ENCODE results near the gene HUS1B. TPM values are rescaled to one million over a fixed set of nuclear protein-coding genes. Genes with fewer than 3 reads are reported as not detected.
"Not testable (repeated sequence)": the region's sequence is repeated elsewhere in the genome, so short reads cannot be mapped to it uniquely, and the experiment has no call there.

The HUS1B gene
- total RNA-seq, 1 experiment from 2014 or later, result 0.15 TPM

GRCh38 chr6:679282-679681 is 22.4 kb upstream of the HUS1B start:
- DNase-seq (ENCODE audit: low read depth), result no peak

DNA sequence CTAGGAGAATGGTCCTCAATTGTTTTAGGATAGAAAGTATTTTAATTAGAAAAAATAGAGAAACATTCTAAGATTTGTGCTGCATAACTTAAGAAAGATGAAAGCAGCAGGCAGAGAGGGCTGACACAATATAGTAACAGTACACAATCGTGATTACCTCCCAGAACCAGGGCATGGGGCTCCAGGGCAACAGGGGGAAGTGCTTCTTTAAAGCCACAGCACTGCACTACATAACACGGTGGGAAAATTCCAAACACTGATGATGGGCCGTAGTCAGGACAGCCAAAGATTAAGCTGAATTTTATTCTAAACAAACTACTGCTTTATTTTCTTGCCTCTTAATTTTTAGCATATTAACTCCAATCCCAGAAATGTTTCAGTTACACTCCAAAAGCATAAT is 21.6 kb upstream of the HUS1B start:
- DNase-seq (ENCODE audit: low read depth), result no peak

DNA sequence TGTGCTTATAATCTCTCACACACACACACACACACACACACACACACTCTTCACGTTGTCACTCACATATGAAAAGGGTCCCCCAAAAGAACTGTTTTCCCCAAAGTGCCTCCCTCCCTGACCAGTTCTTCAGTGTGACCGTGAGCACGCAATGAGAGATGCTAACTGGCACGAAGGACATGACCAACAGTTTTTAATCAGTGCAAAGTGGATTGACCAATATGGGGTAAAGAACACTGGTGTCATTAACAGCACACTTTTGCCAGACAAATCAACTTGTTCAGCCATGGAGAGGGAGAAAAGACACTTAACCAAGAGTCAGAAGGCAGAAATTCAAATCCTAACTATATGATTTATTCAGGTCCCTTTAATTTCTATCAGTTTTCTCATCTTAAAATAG is 21.0 kb upstream of the HUS1B start:
- no peak for DNase-seq (ENCODE audit: low read depth)

- no peak for DNase-seq (ENCODE audit: low read depth)
Measured at GRCh38 chr6:674956-675355, 18.1 kb upstream of the HUS1B start.

GRCh38 chr6:674406-674805 is 17.5 kb upstream of the HUS1B start:
- DNase-seq (ENCODE audit: low read depth), result no peak

GRCh38 chr6:667253-667927 is 10.5 kb upstream of the HUS1B start:
- no peak for DNase-seq (ENCODE audit: low read depth)

- DNase-seq (ENCODE audit: low read depth), result no peak
Measured at GRCh38 chr6:665403-666267, 8.7 kb upstream of the HUS1B start.

GRCh38 chr6:663788-664187 is 6.9 kb upstream of the HUS1B start:
- not testable (repeated sequence) for DNase-seq (ENCODE audit: low read depth)

DNA sequence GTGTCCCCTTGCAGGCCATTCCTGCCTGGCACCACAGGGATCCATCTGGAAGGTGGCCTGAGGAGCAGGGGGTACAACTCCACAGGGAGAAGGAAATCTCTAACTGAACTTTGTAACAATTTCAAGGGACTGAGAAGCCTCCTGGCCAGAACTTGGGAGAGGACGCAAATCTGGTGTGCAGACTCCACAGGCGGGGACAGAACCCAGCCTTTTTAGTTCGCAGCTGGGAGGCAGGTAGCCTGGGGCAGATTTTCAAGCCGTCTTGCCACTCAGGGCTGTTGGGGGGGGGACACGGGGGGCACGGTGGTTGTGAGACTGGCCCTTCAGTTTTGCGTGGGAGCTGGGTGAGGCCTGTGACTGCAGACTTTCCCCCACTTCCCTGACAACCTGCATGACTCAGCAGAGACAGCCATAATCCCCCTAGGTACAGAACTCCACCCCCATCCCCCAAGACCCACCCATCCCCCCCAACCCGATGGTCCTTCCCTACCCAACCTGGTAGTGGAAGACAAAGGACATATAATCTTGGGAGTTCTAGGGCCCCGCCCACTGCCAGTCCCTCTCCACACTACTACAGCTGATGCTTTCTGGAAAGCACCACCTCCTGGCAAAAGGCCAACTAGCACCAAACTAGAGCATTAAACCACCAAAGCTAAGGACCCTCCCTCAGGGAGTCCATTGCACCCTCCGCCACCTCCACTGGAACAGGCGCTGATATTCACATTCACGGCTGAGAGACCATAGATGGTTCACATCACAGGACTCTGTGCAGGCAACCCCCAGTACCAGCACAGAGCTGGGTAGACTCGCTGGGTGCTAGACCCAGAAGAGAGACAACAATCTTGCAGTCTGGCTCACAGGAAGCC is 3.0 kb upstream of the HUS1B start:
- no peak for DNase-seq (ENCODE audit: low read depth)

DNA sequence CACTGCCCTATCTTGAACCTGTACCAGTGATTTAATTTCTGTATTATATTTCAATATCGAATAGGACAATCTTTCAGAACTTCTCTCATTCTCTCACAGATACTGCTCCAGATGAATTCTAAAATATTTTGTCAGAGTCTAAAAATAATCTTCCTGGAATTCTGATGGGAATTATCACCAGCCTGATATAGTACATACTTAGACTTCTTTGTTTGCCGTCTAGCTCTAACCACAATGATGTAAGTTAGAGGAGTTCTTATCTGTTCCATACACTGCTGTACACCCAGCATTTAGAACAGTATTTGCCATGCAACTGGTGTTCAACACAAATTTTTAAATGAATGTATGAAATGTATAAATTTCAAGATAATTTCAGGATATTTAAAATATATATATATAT is 1.3 kb upstream of the HUS1B start:
- no peak for DNase-seq (ENCODE audit: low read depth)

- no peak for DNase-seq (ENCODE audit: low read depth)
Measured at GRCh38 chr6:657743-658142, 843 bp upstream of the HUS1B start.

GRCh38 chr6:654136-654535 is 2.8 kb downstream of the HUS1B start:
- peak; percentile 22 for DNase-seq (ENCODE audit: low read depth)

DNA sequence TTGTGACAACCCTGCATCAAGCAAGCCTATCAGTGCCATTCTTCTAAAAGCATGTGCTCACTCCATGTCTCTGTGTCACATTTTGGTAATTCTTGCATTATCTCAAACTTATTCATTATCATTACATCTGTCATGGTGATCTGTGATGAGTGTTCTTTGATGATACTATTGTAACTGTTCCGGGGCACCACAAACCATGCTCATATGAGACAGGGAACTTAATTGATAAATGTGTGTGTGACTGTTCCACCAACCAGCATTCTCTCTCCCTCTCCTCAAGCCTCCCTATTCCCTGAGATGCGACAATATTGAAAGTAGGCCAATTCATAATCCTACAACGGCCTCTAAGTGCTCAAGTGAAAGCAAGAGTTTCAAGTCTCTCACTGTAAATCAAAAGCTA is 4.0 kb downstream of the HUS1B start:
- DNase-seq (ENCODE audit: low read depth), result no peak

DNA sequence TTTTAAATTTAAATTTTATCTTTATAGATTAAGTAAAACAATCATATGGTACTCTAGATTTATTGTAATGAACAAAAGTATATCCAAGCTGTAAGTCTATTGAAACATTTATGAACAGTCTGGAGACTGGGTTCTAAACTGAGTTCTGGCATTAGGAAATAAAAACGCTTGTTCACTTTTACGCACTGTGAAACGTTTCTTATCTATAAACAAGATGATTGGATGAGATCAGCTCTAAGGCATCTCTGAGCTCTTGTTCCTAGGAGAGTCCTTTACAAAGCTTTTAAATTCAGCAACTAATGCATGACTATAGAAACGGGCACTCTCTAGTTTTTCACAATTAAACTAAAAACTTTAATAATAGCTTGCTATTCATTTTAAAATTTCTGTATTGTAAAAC is 6.8 kb downstream of the HUS1B start:
- DNase-seq (ENCODE audit: low read depth), result no peak

- DNase-seq (ENCODE audit: low read depth), result no peak
Measured at GRCh38 chr6:642805-643204, 14.1 kb downstream of the HUS1B start.

- no peak for DNase-seq (ENCODE audit: low read depth)
Measured at GRCh38 chr6:641225-641985, 15.5 kb downstream of the HUS1B start.

- DNase-seq (ENCODE audit: low read depth), result no peak
Measured at GRCh38 chr6:636488-636887, 20.4 kb downstream of the HUS1B start.

DNA sequence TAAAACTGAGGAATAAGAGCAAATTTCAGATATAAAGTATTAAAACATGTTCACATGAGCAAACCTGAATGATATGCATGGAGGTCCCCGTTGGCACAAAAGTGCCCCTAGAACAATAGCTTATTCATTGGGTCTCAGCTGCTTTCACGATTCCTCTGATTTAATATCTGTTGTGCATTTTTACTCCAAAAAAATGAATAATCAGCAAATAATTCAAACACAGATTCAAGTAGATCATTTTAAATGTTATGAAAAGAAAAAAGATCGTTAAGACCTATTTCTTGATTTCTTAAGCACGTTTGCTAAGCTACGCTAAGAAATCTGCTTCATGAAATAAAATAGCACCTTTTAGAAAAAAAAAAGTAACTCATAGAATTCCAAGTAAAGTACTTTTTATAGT is 21.7 kb downstream of the HUS1B start:
- no peak for DNase-seq (ENCODE audit: low read depth)

DNA sequence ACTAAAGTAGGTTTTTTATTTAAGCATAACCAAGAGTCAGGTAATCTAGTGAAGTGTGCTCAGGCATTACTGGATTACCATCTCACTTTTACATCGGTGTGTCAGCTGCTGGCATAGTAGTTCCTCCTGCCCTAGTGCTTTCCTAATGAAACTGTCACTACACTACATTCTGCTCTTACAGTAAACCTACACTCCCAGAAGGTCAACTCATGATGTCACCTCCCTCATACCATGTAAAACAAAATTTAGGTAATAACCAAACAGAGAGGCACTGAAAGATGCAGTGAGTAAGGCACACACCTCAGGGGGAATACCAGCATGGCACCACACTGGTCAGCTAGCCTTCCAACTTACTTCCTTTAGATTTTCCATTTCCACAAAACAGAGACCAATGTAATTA is 23.3 kb downstream of the HUS1B start:
- no peak for DNase-seq (ENCODE audit: low read depth)

DNA sequence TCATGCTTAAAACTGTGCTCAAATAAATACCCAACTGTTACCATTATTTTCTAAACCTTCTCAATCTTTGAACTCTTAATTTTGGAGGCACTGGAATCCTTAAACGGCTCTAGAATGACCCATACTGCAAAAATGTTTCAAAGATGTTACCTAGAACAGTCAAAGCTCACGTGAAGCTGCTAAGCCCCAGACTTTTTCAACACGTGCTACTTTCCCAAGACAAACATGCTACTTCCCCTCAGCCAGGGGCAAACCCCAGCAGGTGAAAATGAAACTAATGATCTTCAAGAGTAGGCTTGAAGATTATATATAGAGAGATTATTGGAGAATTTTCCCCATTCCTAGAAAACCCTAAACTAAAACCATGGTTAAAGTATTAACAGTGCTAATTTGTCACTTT is 28.1 kb downstream of the HUS1B start:
- no peak for DNase-seq (ENCODE audit: low read depth)

DNA sequence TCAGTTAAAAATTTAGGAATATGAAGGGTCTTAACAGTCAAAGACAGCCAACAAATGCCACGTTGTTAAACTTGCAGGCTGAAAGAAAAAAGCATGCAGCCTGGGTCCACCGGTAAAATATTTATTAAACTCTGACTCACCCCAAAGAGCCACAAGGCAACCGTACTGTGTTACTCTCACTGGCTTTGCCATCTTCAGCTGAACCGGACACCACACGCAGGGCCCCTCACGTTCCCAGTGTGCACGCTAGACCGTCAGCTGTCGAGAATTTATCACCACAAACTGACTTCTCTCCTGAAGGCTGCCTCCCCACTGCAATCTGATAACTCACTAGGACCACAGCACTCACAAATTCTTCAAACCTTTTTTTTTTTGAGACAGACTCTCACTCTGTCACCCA is 30.7 kb downstream of the HUS1B start:
- DNase-seq (ENCODE audit: low read depth), result peak; percentile 44

DNA sequence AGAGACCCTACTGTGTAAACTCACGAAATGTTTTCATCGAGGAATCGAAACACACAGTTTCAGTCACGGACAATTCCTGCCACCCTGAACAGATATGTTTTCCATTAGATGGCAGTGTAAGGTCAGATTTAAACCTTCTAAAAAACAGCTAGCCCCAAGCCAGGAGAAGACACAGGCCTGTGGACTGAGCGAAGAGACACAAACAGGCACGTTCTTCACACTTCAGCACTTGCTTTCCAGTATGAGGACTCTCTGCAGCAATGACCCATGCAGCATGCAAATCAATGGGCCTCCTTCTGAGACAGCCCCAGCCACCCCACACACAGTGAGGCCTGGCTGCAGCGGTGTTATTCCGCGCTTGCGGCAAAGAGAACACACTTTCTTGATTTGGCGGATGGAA is 31.9 kb downstream of the HUS1B start:
- peak; percentile 16 for DNase-seq (ENCODE audit: low read depth)
